Measurements from ENCODE around the gene LCE3B.

The LCE3B gene

DNA sequence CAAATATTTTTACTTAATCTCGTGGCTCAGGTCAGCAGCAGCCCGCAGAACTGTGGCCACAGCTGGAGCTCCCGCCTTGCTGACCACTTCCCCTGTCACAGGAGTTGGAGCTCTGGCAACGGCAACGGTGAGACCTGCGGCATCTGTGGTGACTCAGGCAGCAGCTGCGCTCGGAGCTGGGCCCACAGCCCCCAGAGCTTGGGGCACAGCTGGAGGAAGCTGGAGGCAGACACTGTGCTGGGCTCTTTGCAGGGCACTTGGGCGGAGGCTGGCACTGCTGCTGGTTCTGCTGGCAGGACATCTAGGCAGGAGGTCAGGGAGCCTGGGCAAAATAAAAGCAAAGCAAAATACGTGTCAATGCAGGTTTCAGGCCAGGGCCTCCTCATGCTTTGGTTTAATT, 9.2 kb downstream of the LCE3B start, which contains the start of gene LCE3A:
TSS of gene LCE3A (minus strand) at position 301 of the 400 bp plus-strand sequence. CDS start at position 301, 0 bp downstream.
- no peak for FAIRE-seq
- no peak for DNase-seq (ENCODE audit: insufficient read length)
- TF ChIP-seq POLR2A (IDR thresholded peaks at IDR 0.05; ENCODE audit: low read depth, low read length), result no peak
- TF ChIP-seq TAF1 (IDR thresholded peaks at IDR 0.05; ENCODE audit: borderline replicate concordance, low read depth, low read length), result no peak
- no peak for TF ChIP-seq POLR2AphosphoS5 (IDR thresholded peaks at IDR 0.05; ENCODE audit: low read depth, low read length)

DNA sequence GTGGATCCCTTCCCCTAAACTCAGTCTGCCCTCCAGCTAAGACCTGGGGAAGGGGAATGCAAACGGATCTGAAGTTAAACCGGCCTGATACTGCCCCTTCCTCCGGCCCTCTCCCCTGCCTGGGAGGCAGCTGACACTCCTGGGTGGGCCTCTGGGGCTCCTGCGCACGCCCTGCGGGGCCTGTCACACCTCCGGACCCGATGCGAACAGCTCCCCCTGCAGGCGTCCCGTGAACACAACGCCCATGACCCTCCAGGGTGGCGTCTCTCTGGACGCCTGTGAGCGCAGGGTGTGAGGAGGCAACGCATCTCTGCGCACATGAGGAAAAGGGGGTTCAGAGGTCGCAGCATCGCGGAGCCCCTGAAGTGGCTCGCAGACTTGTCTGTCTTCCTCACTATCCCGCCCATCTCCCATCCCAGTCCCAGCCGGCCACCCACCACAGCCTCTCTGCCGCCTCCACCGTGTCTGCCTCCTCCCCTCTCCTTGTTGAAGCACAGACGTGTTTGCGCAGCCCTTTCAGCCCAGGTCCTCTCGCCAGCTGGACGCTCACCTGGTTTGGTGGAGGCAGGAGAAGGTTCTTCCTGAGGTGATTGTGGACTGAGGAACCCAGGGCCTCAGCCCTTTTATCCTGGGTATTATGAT, 9.7 kb downstream of the LCE3B start:
- TF ChIP-seq TAF1 (IDR thresholded peaks at IDR 0.05; ENCODE audit: borderline replicate concordance, low read depth, low read length) (no peak), POLR2AphosphoS5 (IDR thresholded peaks at IDR 0.05; ENCODE audit: low read depth, low read length) (no peak), POLR2A (IDR thresholded peaks at IDR 0.05; ENCODE audit: low read depth, low read length) (no peak)
- no peak for FAIRE-seq
- peak; percentile 37 for DNase-seq (ENCODE audit: insufficient read length)

DNA sequence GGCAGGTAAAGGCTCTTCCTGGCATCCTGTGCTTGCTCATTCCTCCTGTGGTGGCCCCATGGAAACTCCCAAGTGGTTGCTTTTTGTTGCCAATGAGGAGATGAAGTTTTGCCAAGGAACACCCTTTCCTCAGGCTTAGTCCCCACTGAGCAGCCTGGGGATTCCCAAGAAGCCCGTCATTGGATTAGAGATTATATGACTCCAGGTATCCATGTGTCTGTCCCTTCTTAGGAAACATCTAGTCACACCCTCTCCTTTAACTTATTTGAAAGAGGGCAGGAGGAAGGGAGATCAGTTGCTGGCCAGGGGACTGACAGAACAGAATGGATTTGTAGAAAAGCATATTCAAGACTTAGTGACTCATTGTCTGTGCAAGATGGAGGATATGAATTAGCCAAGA, 13.1 kb downstream of the LCE3B start:
- TF ChIP-seq POLR2AphosphoS5 (IDR thresholded peaks at IDR 0.05; ENCODE audit: low read depth, low read length) (no peak), TAF1 (IDR thresholded peaks at IDR 0.05; ENCODE audit: borderline replicate concordance, low read depth, low read length) (no peak), POLR2A (IDR thresholded peaks at IDR 0.05; ENCODE audit: low read depth, low read length) (no peak)
- no peak for FAIRE-seq
- DNase-seq (ENCODE audit: insufficient read length), result no peak

DNA sequence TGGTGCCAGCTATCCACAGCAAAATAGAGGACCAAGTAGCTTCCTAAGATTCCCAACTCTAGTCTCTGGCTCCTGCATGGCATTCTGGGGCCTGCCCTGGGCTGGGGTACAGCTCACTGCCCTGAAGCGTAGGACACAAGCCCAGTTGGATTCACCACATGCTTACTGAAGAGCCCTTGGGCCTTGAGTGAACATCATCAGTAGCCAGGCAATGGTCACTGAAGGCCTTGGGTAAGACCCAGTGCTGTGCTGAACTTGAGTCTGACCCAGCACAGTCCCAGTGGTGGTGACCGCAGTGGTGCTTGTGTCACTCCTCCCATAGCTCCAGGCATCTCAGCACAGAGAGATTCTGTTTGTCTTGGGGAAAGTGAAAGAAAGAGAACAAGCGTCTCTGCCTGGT, 17.0 kb downstream of the LCE3B start:
- DNase-seq (ENCODE audit: insufficient read length), result no peak
- no peak for TF ChIP-seq TAF1 (IDR thresholded peaks at IDR 0.05; ENCODE audit: borderline replicate concordance, low read depth, low read length)
- no peak for TF ChIP-seq POLR2A (IDR thresholded peaks at IDR 0.05; ENCODE audit: low read depth, low read length)
- no peak for TF ChIP-seq POLR2AphosphoS5 (IDR thresholded peaks at IDR 0.05; ENCODE audit: low read depth, low read length)

DNA sequence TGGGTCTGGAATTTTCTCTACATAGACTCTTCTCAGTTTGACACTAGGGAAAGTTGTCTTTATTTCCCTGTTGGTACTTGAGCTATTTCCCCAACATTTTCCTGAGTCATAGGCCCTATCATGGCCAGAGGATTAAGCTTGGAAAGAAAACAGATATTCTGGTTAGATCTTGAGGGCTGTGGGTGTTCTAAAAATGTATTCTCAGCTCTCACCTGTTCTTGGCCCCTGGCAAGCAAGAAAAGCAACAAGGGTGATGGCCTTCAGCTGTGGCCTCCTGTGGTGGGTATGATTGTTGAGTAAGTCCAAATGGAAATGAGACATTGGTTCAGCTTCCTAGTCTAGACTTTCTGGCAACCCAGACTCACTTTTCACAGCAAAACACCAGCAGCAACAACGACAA, 26.7 kb downstream of the LCE3B start:
- no peak for FAIRE-seq
- DNase-seq (ENCODE audit: insufficient read length), result no peak
- no peak for TF ChIP-seq POLR2AphosphoS5 (IDR thresholded peaks at IDR 0.05; ENCODE audit: low read depth, low read length)
- no peak for TF ChIP-seq POLR2A (IDR thresholded peaks at IDR 0.05; ENCODE audit: low read depth, low read length)
- no peak for TF ChIP-seq TAF1 (IDR thresholded peaks at IDR 0.05; ENCODE audit: borderline replicate concordance, low read depth, low read length)

More for the DNA sequence above, 17.0 kb downstream of the LCE3B start:
- FAIRE-seq, result no peak

DNA sequence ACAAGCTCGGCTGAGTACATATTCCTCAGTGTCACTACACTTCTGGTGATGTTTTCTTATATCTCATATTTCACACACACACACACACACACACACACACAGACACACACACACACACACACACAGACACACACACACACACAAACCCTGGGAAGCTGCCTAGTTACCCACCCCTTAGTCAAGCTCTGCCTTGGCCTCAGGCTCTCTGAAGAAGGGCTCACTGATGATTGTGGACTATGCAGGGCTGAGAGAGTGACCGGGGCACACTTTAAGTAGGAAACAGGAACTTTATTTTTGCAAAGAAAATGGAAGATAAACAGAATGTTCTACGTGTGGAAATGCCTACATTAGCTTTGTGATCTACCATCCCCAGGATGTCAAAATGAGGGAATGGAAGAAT, 30.3 kb downstream of the LCE3B start:
- DNase-seq (ENCODE audit: insufficient read length), result no peak
- no peak for TF ChIP-seq TAF1 (IDR thresholded peaks at IDR 0.05; ENCODE audit: borderline replicate concordance, low read depth, low read length)
- no peak for TF ChIP-seq POLR2A (IDR thresholded peaks at IDR 0.05; ENCODE audit: low read depth, low read length)
- TF ChIP-seq POLR2AphosphoS5 (IDR thresholded peaks at IDR 0.05; ENCODE audit: low read depth, low read length), result no peak
- no peak for FAIRE-seq

DNA sequence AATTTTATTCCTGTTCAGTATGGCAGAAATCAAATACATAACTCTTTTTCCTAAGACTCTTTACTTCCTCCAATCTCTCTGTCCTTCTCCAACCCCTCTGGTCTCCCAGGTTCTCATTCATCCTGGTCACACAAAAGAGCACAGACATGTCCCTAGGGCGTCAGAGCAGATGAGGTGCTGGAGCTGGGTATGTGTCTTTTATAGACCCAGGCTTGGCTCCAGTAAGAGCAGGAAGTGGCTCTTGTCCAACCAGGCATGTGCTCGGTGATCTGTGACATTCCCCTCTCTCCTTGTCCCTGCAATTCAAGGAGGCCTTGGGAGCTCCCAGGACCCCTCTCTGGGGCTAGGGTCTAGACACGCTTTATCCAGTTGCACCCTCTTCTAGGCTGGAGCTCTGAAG, 31.5 kb downstream of the LCE3B start:
- FAIRE-seq (no peak), DNase-seq (ENCODE audit: insufficient read length) (no peak)
- TF ChIP-seq POLR2A (IDR thresholded peaks at IDR 0.05; ENCODE audit: low read depth, low read length) (no peak), POLR2AphosphoS5 (IDR thresholded peaks at IDR 0.05; ENCODE audit: low read depth, low read length) (no peak), TAF1 (IDR thresholded peaks at IDR 0.05; ENCODE audit: borderline replicate concordance, low read depth, low read length) (no peak)

DNA sequence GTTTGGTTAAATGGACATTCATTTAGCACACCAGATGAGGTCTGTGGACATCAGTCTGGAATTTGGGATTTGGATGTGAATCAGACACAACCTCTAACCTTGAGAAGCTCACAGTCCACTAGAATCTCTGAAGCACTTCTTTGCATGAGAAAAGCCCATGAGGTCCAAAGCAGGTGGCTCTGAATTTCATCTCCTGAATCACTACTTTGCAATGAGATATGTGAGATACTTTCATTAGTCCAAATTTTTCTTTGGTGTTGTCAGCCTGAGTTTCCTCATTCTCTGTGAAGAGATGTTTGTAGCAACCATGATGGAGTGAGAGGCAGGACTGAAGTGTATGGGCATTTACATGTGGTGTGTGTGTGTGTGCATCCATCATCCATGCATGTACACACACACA, 33.0 kb downstream of the LCE3B start:
- DNase-seq (ENCODE audit: insufficient read length) (no peak), FAIRE-seq (no peak)
- TF ChIP-seq POLR2A (IDR thresholded peaks at IDR 0.05; ENCODE audit: low read depth, low read length) (no peak), TAF1 (IDR thresholded peaks at IDR 0.05; ENCODE audit: borderline replicate concordance, low read depth, low read length) (no peak), POLR2AphosphoS5 (IDR thresholded peaks at IDR 0.05; ENCODE audit: low read depth, low read length) (no peak)

DNA sequence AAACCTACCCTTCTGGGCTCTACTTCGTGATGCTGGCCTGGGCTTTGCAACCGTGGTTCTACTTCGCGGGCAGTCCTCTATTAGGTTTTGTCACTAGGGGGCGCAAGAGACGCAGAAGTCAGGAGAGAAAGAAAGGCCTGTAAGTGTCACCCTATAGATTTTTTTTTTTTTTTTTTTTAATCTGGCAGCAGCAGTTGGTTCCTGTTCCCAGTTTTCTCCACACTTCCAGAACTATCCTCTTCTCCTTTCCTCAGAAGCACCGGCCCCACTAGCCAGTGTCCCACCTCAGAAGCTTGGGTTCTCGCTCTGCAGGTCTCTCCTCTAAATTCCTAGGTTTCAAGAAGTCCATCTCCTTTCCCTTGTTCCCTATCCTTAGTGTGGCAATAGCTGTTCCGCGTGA, 40.5 kb downstream of the LCE3B start:
- TF ChIP-seq TAF1 (IDR thresholded peaks at IDR 0.05; ENCODE audit: borderline replicate concordance, low read depth, low read length), result no peak
- TF ChIP-seq POLR2A (IDR thresholded peaks at IDR 0.05; ENCODE audit: low read depth, low read length), result no peak
- TF ChIP-seq POLR2AphosphoS5 (IDR thresholded peaks at IDR 0.05; ENCODE audit: low read depth, low read length), result no peak
- peak; percentile 28 for DNase-seq (ENCODE audit: insufficient read length)
- FAIRE-seq, result peak; percentile 70

DNA sequence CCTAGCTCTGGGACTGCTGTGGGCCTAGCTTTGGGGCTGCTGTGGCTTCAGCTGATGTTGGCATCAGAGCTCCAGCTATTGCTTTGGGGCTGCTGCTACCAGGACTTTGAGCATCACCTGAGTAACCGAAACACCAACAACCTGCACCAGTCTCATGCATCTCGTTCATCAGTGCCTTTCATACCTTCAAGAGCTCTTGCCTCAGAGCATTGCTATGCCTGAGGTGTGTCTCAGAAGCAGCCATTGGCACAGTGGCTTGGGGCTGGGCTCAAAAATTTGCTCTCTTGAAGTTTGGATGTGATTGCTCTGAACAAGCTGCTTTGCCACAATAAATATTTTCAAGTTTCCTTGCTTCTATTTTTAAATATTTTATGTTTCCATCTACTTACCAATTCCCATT, 42.8 kb downstream of the LCE3B start:
- DNase-seq (ENCODE audit: insufficient read length) (no peak), FAIRE-seq (no peak)
- TF ChIP-seq POLR2A (IDR thresholded peaks at IDR 0.05; ENCODE audit: low read depth, low read length) (no peak), POLR2AphosphoS5 (IDR thresholded peaks at IDR 0.05; ENCODE audit: low read depth, low read length) (no peak), TAF1 (IDR thresholded peaks at IDR 0.05; ENCODE audit: borderline replicate concordance, low read depth, low read length) (no peak)

DNA sequence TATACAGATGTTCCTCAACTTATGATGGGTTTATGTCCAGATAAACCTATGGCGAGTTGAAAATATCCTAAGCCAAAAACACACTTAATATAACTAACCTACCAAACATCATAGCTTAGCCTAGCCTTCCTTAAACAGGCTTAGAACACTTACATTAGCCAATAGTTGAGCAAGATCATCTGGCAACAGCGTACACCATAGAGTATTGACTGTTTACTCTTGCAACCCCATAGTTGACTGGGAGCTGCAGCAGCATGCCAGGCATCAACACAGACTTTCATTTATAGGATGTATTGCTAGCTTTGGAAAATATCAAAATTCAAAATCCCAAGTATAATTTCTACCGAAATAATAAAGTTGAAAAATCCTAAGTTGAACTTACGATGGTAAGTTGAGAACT, 44.1 kb downstream of the LCE3B start:
- FAIRE-seq (no peak), DNase-seq (ENCODE audit: insufficient read length) (no peak)
- no peak for TF ChIP-seq TAF1 (IDR thresholded peaks at IDR 0.05; ENCODE audit: borderline replicate concordance, low read depth, low read length)
- TF ChIP-seq POLR2AphosphoS5 (IDR thresholded peaks at IDR 0.05; ENCODE audit: low read depth, low read length), result no peak
- TF ChIP-seq POLR2A (IDR thresholded peaks at IDR 0.05; ENCODE audit: low read depth, low read length), result no peak

DNA sequence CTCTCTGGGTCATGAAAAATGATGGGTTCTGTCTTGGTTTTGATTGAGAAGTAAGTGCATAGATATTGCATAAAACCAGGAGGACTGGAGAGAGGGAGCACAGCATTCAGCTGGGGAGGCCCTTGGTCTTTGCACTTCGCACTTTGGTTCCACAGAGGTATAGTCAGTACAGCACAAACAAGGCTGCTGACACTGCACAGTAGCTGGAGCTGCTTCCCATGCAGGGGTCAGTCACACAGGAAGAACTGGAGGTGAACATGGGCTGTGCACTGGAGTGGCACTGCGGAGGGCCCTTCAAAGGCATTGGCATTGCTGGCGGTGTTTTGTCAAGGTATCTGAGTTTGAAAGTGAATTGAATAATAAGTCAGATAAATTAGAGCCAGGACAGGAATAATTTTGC, 45.0 kb downstream of the LCE3B start:
- DNase-seq (ENCODE audit: insufficient read length) (no peak), FAIRE-seq (no peak)
- TF ChIP-seq POLR2A (IDR thresholded peaks at IDR 0.05; ENCODE audit: low read depth, low read length), result no peak
- TF ChIP-seq TAF1 (IDR thresholded peaks at IDR 0.05; ENCODE audit: borderline replicate concordance, low read depth, low read length), result no peak
- TF ChIP-seq POLR2AphosphoS5 (IDR thresholded peaks at IDR 0.05; ENCODE audit: low read depth, low read length), result no peak

Measured in GM12892 (cell line).